ENCODE data around the gene CERK. TPM values are rescaled to one million over a fixed set of nuclear protein-coding genes. Genes with fewer than 3 reads are reported as not detected.

The CERK gene
- total RNA-seq, 1 donor from 2014 or later = 87.2 TPM

DNA sequence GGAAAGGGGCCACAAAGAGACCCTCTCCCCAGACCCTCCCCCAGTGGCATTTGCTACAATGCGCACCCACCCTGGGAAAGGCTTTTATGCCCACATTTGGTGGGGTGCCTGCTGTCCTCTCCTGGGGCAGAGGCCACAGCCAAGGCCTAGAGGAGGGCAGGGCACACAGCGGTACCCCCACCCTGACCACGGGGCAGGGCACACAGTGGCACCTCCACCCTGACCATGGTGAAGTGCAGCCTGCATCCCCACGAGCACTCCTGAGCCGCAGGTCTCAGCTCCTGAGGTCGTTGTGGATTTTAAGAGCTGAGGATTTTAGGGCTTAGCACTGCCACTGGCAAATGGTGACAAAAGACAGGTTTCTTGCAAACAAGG lies 34.1 kb downstream of the CERK start:
- no peak for DNase-seq (ENCODE audit: extremely low read depth, low read depth, low spot score)

DNA sequence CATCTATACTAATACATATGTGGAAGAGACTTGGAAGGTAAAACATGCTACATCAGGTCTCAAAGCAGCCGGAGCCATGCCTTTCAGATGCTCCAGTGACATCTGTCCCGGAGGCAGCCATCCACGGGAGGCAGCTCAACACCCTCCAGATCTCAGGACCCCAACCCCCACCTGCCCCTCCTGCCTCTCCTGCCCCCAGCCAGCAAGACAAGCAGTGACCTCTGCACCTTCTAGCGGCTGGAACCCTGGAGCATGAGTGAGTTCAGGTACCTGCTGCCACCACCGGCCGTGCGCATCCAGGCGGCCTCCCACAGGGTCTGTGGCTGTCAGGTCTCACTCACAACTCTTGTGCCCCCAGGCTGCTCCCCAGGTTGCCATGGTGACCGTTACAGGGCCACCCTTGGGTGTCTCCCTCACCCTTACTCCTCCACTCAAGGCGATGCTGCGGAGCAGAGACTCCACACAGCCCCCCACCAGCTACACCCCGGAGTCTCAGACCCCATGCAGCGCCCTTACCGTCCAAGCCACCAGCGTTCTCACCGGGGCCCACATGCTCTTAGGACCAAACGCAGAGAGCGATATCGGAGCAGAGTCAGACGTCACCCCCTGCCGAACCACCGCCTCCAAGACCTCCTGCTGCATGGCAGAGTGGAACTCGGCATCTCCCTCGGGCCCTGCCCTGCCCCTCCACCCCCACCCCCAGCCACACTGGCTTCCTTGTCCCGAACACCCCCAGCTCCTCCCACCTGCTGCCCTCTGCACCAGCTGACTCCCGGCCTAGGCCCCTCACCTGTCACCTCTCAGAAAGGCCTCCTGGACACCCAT lies 34.7 kb downstream of the CERK start:
- DNase-seq (ENCODE audit: extremely low read depth, low read depth, low spot score) = no peak

DNA sequence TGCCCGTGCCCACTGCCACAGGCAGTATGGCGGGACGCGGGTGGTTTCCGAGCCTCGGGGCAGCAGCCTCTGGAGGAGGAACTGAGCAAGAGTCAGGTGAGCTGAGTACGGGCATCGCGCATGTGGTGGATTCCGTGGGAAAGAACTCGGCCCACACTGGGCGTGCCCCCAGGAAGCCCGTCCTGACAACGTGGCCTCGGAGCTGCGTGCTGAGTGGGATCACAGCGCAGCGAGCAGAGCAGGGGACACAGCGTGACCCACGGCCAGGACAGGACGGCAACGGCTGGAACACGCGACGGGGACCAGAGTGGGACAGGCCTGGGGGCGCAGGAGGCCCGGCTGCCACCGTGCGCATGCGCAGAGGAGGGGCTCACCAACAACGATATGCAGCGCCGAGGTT lies 36.8 kb downstream of the CERK start:
- no peak for DNase-seq (ENCODE audit: extremely low read depth, low read depth, low spot score)

DNA sequence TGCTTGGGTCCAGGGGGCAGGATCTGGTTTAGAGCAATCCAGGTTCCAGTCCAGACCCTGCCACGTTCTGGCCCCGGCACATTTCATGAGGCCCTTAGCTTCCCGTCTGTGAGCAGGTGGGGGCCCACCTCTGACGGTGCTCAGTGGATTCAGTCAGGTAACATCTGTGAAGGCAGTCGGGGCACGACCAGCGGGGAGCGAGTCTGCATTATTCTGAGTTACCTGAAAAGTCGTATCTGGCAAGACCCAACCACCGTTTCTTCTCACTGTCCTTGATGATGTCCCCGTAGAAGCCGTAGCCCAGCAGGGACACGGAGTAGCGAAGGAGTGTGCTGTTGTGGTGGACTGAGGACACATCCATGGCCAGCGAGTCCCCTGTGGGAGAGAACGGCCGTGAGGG lies 39.0 kb downstream of the CERK start:
- no peak for DNase-seq (ENCODE audit: extremely low read depth, low read depth, low spot score)

DNA sequence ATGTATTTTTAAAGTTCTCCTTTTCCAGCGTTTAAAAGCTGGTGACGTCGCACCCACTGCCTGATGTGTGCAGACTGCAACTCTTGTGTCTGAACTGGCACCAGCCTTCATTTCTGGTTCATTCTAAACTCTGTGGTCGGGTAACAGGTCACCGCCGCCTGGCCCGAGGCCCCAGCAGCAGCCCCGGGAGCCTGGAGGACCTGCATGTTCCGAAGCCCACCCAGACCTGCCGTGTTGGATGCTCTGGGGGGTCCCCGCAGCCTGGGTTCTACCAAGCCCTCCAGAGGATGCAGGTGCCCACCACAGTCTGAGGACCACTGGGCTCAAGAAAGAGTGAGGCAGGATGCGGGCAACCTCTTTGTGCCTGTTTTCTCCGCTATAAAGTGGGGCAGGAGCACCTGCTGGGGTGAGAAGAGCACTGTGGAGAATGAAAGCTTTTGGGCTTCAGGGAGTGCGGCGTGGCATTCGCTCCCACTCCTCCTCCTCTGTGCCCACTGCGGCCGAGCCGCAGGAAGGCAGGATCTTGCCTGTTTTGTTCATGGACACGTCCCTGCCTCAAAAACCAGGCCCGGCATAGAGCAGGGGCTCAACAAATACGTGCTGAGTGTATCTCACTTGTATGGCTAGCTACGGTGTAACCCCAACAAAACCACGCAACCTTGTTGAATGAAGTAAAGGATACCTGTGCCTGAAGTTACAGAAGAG lies 40.1 kb downstream of the CERK start:
- DNase-seq (ENCODE audit: extremely low read depth, low read depth, low spot score) = no peak

DNA sequence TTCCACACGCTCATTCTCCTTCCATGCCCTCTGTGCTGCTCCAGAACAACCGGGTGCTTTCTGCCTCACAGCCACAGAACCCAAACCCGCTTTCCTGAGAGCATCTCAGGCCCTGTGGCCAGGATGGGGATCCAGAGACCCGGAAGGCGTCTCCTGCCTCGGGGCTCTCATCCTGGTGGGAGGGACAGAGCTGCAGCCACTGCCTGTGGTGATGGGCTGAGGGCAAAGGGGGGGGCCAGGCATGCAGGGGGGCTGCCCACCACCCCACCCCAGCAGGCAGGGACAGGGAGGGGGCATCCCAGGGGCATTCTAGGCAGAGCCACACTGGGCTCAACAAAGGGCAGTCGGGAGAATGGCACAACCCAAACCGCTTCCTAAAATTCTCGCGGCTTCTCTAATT lies 41.4 kb downstream of the CERK start:
- no peak for DNase-seq (ENCODE audit: extremely low read depth, low read depth, low spot score)

DNA sequence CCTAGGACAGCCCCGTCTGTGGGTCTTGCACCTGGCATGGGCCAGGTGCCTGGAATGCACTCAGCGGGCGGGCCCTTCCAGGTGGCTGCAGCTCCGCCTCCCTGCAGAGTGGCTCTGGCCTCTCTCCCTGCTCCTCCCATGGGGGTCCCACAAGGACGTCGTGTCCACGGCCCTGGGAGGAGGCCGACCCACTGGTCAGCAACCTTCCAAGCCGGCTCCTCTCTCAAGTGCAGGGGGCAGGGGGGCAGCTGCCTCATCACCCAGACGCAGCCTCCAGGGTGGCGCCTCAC lies 41.9 kb downstream of the CERK start:
- no peak for DNase-seq (ENCODE audit: extremely low read depth, low read depth, low spot score)

DNA sequence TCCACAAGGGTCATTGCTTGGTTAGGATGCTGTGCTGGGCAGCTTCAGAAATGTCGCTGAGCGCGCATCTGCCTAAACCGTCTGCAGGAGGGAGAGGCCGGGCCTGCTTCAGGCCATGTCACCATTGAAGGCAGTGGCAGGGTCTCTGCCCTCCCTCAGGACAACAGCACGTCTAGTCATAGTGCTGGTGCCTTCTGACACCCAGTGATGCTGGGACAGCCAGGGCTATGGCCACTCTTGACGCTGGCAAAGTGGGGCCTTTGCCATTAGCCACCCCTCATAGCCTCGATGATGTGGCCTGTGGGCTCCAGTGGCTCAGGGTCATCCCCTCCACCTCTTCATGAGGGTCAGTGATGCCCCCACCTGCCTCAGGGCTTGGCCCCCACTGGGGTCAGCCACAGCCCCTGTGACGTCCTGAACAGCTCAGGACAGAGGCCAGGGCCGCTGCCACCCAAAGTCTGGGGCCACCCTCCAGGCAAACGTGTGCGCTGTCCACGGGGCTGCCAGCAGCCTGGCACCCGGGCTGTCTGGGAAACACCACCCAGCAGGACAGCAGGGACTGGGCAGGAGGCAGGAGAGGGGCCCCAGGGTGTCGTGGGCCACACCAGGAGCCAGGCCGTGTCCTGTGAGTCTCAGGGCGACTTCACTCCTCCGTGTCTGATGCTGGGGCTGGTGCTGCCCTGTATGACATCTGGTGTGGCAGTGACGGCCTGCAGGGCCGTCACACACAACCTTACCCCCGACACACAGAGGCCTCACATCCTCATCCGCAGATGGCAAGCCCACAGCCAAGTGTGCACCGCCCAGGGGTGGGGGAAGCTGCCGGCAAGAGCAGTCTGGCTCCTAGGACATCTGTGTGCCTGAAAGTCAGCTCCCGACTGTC lies 42.5 kb downstream of the CERK start:
- DNase-seq (ENCODE audit: extremely low read depth, low read depth, low spot score) = no peak

DNA sequence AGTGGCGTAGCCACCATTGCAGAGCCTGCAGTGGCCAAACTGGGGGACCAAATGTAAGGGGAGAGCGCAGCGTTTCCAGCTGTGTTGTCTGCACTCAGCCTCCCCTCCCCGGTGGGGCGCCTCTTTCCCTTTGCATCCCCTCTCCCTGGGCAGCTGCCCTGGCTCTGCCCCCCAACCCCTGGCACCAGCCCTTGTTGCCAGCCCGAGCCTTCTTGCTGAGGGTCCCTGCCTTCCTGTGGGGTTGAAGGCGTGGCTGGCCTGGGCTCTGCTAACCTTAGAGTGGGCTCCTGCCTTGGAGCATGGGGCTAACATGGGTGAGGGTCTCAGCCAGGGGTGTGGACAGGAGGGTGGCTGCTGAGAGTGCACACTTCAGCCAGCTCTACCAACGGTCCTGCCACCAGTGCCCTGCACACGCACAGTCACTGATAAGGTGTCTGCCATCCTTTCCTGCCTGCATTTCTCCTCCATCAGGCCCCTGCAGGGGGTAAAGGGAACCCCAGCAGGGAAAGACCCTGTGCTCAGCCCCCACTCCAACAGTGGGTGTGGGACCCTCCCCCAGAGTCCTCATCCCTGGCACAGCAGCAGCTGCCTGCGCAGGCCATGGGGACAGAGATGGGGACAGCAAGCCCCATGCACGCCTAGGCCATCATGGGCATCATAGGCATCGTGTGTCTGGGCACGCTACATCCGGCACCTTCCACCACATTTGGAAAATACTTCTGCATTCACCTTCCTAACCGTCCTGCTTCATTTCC lies 43.5 kb downstream of the CERK start:
- no peak for DNase-seq (ENCODE audit: extremely low read depth, low read depth, low spot score)

DNA sequence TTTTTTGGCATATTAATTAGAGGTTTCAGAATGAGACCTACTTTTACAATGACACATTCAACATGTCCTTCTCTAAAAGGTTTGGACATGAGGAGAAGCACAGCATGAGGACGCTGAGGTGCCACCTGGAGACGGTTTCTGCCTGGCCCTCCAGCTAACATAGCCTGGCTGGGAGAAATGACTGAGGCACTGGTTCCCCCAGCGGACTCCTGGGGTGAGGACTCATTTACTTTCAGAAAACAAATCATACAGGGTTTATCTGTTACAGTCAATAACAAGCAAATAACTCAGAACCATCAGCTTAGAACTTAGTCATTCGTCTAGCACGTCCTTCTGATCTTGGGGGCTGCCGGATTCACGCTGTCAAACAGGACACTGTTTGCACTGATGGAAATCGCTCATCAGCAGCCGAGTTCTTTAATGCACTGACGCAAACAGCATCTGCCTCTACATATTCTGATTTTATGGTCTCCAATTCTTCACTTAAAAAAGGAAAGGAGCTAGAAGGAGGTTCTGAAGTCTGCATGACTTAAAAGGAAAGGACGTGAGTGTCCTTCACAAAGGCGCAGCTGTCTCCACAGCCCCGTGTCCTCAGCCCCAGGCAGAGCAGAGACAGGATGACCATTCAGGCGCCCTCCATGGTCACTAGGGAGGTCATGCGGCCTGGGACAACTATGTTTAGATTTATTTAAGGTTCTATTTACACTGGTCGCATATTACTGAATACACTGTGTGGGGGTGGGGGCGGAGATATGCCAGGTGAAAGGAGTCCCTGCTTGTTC lies 44.2 kb downstream of the CERK start:
- DNase-seq (ENCODE audit: extremely low read depth, low read depth, low spot score) = no peak

DNA sequence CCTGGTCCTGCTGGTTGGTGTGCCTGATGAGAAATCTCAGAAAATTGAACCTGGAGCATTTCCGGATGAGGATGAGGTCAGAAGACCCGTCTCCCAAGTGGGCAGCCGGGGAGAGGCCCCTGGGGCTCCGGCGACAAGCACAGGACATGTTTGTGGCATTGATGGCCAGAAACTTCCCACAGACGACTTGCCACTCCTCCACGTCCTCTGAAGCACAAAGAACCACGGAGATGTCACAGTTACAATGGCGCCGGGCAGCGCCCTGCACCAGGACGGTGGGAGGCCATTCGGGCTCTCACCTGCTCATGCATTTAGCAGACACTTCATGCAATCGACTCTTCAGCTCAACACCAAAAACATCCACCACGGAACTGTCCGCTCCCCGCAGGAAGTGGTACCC lies 46.5 kb downstream of the CERK start:
- DNase-seq (ENCODE audit: extremely low read depth, low read depth, low spot score) = no peak

DNA sequence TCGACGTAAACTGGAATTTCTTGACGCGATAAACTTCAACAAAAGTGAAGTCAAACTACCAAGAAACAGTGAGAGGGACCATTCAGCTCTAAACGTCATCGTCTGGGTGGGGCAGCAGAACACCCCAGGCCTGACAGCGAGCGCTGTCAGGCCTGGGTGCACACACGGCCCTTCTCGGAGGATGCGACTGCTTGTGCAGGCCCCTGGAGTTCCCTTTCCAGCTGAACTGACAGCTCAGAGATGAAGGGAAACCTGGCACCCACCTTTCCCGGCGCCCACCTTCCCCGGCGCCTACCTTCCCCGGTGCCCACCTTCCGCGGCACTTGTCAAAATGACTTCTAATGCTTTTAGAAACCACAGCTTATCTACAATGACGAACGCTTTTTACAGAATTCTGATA lies 47.9 kb downstream of the CERK start:
- no peak for DNase-seq (ENCODE audit: extremely low read depth, low read depth, low spot score)

DNA sequence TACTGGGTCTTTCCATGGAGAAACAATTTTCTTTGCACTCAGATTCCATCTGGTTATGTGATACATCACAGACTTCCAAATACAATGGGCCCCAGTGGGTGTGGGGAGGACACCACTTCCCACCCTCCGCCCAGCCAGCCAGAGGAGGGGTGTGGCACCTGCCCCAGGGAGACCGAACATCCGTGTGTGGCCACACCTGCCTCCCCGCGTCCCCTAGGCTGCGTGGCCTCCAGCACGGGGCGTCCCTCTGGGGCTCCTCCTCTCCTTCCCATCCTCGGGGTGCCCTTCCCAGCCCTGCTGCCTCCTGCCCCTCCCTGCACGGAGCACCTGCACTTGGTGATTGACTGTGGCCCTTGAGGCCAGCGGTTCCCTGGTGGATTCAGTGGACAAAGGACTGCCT lies 49.1 kb downstream of the CERK start:
- DNase-seq (ENCODE audit: extremely low read depth, low read depth, low spot score) = no peak

DNA sequence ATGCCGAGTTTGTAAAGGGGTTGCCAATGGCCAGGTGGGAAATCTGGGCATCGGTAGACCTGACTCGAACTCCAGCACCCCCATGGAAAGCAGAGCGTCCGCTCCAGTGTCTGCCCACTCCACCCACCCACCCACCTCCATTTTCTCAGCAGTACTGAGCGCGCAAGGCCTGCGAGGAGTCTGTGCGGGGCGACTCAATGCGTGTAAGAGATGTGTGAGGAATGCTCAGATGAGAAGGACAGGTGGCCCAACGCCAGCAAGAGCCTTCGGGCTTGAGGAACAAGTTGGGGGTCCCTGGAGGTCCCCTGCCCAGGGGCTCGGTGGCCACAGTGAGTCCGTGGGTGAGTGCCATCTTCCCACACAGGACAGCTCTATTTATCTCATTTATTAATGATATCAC lies 50.6 kb downstream of the CERK start:
- no peak for DNase-seq (ENCODE audit: extremely low read depth, low read depth, low spot score)

DNA sequence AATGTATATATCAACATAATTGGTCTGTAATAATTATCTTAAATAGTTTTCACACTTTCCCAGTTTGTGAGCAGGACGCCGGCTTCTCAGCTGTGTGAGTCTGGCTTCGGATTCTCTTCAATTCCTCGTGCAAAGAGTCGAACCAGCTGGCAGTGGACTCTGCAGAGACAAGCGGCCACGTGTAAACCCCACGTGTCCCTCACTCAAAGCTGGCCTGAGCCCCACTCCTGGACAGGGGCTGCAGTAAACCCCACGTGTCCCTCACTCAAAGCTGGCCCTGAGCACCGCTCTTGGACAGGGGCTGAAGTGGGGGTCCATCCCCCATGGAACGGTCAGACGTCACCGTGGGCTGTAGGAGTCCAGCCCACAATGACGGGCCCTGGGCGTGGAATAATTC lies 51.0 kb downstream of the CERK start:
- DNase-seq (ENCODE audit: extremely low read depth, low read depth, low spot score) = no peak

DNA sequence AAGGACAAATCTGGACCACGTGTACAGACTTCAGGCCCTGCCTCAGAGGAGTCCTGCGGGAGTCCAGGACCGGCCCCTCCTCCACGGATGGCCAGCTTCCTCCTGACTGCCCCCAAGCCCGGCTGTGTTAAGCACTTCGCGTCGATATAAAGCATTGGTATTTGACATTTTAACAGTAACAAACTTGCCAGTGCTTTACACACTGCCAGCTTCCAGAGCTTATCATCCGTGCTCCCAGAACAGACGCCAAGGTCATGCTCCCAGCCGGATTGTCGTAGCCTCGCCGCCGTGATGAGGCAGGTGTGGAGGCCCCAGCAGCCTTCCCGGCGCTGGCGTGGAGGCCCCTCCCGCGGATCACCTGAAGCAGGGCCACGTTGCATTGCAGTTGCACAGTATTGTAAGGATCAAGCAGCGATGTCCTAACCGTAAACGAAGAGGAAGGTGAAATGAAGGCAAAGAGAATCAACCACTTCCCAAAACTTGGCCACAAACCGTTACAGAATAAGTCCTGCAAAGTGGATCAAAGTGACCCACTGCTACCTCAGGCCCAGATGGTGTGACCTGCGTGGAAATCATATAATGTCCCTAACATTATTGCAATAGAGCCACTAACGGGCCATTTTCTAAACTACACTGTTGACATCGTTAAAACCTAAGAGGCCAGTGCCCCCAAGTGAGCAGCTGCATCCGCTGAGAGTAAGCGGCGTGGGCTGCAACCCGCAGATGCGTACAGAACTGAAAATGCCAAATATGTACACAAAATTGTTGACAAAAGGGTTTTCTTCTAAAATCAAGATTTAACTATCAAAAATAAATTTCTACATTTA lies 51.6 kb downstream of the CERK start:
- DNase-seq (ENCODE audit: extremely low read depth, low read depth, low spot score) = no peak

DNA sequence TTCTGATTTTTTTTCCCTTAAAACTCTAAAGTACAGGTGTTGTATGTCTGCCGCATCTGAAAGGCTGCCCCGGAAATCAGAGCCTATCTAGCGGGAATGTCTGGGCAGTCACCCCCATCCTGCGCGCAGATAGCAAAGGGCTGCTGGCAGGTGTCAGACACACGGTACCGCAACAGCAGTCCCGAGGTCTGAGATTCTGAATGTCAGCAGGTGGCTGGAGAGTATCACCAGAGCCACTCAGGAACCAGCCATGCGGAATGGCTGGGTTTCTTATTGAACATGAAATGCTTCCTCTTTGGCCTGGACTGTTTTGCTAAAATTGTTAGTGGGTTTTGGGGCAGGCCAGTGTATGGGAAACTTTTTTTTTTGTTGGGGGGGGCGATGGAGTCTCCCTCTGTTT lies 53.3 kb downstream of the CERK start:
- DNase-seq (ENCODE audit: extremely low read depth, low read depth, low spot score) = no peak

DNA sequence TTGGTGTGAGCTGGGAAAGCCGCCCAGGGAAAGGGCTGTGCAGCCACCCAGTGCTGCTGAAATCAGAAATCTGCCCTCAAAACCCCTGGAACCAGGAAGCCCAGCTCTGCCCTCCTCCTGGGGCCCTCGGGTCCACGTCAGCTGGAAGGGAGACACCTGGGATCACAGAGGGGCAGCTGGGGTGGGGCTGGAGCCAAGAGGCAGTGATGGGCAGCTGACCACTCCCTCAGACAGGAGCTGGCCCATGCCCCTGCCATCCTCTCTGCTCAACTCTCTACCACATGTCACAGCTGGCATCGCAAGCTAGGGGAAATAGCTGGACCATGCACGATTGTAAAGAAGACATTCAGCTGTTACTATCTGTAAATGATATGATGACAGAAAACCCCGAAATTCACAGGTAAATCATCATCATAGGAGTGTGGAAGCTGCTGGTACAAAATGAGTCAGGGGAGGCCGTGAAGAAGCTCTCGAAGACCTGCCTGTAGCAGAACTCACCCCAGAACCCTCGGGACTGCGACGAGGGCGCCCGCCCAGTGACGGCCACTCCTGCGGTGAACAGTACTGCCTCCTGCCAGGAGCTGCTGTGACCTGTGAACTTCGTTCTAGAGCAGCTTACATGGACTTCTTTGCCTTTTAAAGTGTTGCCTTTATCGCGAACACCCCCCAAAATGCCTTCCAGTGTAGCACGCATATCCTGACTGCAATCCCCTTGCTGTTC lies 55.9 kb downstream of the CERK start:
- no peak for DNase-seq (ENCODE audit: extremely low read depth, low read depth, low spot score)

DNA sequence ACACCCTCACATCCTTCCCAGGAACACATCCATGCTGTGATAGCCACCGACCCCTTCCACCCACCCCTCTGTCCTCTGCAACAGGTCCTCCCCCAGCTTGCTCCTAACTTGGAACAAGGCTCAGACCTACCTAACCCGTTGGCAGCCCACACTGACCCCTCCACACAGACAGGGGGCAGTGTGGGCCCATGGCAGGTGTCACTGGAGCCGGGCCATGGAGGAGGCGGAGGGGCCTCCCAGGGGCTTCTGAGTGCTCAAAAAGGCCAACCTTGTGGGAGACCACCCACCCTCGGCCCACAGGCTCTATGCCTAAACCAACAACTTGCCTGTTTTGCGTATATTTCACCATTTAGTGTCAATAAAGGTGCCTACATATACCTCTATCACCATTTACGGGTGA lies 57.0 kb downstream of the CERK start:
- no peak for DNase-seq (ENCODE audit: extremely low read depth, low read depth, low spot score)

Data from glomerular endothelial cell (primary cell).